Mucosa of gallbladder (tissue), 1 donor: ENCODE results near the gene KDM2A. TPM values are rescaled to one million over a fixed set of nuclear protein-coding genes. Genes with fewer than 3 reads are reported as not detected.

ENCODE experiments used
- DNase-seq: peaks from one replicate; pipeline ENCODE4 v3.0.0-alpha.2; 2020; ENCODE audit warnings: low spot score
- total RNA-seq: library from RNA; stranded (reverse); gene quantifications from one replicate; pipeline ENCODE4 v1.2.1, GENCODE V29; 2021
- donor health status: DM: no; HTN: no; CAD: no.

The KDM2A gene
- total RNA-seq, 1 donor from 2014 or later, result 76.9 TPM

GRCh38 chr11:67272327-67273259 is 153.5 kb downstream of the KDM2A start:
- no peak for DNase-seq

- no peak for DNase-seq
Measured at GRCh38 chr11:67273260-67273990, 154.4 kb downstream of the KDM2A start.

DNA sequence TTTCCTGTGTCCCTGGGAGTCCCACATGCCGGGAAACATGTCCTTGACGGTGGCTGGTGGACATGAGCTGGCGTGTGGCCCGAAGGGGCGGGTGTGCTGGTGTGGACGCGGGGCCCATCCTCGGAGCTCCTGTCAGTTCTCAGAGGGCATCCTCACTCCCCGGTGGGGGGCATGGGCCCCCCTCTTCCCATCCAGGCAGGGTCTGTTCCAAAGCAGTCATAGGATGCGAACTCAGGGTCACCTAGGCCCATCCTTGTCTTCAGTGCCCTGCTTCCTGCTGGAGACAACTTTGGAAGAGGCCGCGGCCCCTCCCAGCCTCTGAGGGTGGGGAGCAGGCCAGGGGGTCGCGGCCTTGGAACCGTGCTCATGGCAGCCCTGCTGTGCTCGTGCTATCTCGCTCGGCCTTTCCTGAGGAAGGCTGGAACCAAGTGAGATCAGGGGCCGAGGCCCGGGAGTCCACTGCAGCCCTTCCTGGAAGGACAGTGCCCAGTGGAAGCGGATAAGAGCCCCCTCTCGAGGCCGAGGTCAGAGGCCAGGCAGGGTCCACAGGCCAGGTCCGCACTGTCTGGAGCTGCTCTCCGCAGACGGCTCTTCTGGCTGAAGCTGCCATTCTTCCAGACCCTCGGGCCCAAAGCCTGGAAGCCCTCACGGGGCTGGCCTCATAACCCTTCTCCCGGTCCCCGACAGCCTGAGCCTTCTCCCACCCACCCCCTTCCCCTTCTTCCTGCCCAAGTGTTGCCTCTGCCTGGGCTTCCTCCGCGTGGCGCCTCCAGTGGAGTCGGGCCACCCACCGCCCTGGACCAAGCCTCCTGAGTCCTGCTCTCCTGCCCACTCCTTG is 155.9 kb downstream of the KDM2A start:
- DNase-seq, result no peak

DNA sequence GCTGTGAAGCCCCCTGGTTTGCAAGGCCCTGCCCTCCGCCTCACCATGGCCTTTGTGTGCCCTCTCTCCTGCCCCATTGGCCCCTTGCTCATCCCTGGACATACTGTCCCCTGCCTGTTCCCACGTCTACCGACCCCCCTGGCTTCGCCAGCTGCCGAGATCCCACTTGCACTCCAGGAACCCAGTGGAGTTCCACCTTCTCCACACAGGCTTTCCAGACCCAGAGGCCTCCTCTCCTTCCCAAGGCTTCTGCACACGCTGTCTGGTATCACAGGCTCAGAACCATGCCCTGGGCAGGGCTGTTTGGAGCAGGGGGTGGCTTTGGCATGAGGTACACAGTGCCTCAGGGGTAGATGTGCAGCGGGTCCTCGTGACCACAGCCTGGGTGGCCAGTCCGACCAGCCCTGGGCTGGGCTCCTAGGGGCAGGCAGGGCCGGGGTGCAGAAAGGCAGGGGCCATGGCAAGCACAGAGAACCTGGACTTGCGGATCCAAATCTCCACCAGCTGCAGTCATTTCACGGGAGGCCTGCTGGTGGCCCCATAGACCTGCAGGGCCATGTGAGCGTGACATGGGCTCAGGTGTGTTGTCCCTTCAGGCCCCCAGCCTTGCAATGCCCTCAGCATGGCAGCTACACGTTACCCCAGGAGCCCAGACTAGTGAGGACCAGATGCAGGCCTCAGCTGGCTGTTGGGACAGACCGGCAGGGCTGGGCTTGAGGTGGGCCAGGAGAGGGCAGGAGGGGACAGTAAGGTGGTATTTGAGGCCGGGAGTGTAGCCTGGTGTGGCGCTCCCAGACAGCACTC is 156.7 kb downstream of the KDM2A start:
- no peak for DNase-seq

DNA sequence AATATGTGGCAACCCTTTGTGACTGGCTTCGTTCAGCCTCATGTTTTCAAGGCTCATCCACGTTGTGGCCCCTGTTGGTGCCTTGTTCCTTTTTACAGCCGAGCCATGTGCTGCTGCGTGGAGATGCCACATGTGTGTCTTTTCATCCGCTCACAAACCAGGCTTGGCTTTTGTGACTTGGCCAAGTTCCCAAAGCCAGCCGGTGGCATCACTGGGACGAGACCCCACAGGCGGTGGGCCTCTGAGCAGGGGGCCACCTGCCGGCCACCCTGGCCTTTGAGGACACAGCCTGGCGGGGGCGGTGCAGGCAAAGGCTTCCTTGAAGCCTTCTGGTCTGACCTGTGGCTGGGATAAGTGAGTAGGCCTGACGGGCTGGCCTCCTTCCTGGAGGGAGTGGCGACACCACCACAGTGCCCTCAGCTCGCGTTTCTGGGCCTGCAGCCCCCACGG is 157.7 kb downstream of the KDM2A start:
- no peak for DNase-seq

DNA sequence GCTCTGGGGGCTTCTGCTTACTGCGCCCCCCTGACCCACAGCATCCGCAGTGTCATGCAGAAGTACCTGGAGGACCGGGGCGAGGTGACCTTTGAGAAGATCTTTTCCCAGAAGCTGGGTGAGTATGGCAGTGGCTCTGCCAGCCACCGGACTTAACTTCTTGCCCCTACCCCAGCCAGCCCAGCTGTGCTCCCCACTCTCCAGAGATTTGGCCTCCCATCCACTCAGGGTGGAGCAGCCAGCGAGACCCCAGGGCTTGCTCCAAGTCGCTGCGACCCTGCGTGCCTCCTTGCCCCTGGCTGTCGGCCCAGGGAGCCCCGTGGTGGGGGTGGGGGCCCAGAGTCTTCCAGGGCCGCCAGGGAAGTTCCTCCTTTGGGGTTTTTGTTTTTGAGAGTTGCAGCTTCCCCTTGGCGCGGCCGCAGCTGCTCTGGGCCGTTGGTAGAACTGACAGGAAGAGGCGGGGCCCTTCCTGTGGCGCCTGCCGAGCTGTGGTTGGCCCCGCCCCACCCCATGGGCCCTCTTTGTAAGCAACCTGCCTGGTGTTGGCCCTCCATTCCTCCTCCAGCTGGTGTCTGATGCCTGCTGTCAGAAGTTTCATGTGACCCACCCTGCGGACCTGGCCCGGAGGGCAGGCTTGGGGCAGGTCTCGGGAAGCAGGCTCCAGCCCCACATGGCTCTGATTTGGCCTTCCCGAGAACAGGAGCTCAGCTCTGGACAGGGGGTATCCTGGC is 158.3 kb downstream of the KDM2A start:
- peak; percentile 87 for DNase-seq

GRCh38 chr11:67278135-67278938 is 159.3 kb downstream of the KDM2A start:
- DNase-seq, result no peak

- no peak for DNase-seq
Measured at GRCh38 chr11:67278939-67279588, 160.0 kb downstream of the KDM2A start.

DNA sequence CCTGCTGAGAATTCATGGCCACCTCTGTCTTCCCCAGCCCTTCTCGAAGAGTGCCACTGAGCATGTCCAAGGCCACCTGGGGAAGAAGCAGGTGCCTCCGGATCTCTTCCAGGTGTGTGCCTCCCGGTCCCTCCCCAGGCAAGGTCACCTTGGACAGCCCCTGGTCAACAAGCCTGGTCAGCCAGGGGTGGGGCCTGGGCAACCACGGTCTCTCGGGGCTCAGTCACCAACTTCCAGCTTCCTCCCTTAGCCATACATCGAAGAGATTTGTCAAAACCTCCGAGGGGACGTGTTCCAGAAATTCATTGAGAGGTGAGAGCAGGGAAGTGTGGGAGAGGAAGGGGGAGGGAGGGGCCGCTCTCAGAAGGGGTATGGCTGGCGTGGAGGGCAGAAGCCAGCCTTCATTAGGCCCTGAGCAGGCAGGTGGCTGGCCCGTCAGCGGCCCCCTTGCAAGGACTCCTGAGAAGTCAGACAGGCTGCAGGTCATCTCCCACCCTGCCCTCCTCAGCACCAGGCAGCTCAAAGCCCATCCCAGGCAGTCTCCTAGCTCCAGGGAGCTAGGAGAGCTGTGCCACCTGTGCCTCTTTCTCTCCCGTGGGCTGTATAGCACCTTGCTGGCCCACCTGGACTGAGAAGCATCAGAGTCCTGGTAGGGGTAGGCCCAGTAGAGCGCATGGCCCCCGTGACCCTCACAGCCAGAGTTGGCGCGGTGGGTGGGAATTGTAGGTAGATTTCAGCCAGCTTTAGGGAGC is 160.7 kb downstream of the KDM2A start:
- no peak for DNase-seq

DNA sequence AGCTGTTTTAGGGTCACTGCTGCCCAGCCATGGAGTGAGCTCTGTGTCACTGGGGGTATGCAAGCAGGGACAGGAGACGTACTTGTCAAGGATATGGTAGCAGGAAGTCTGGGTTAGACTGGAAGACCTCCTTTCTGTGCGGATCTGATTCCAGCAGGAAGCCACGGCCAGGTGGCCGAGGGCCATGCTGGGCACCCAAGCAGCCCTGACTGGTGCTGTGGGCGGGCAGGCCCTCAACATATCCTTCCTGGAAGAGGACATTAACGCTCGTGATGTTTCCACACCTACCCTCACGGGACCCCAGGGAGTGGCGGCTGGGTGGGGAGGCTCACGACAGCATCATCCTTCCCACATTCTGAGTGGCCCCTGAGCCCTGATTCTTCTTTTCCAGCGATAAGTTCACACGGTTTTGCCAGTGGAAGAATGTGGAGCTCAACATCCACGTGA is 161.3 kb downstream of the KDM2A start:
- DNase-seq, result no peak

GRCh38 chr11:67280788-67281551 is 161.9 kb downstream of the KDM2A start:
- DNase-seq, result no peak

- DNase-seq, result no peak
Measured at GRCh38 chr11:67281552-67282150, 162.6 kb downstream of the KDM2A start.

GRCh38 chr11:67282155-67282875 is 163.3 kb downstream of the KDM2A start:
- no peak for DNase-seq

DNA sequence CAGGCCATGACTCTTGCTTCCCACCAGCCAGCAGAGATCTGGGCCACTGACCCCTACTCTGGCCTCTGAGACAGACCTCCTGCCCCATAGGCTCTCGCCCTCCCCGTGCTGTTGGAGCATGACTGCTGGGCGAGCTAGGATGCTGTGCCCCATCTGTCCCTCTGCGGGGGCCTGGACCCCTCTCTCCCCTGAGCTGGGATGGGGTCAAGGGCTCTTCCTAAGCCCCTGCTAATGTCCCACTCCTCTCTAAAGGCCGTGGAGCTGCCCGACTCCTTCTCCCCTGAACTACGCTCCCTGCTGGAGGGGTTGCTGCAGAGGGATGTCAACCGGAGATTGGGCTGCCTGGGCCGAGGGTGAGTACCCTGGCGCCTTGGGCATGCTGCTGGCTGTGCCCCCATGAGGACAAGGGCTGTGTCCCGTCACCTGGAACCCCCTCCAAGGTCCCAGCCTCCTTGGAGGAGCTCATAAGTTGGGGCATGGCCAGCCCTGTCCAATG is 163.9 kb downstream of the KDM2A start:
- DNase-seq, result no peak

DNA sequence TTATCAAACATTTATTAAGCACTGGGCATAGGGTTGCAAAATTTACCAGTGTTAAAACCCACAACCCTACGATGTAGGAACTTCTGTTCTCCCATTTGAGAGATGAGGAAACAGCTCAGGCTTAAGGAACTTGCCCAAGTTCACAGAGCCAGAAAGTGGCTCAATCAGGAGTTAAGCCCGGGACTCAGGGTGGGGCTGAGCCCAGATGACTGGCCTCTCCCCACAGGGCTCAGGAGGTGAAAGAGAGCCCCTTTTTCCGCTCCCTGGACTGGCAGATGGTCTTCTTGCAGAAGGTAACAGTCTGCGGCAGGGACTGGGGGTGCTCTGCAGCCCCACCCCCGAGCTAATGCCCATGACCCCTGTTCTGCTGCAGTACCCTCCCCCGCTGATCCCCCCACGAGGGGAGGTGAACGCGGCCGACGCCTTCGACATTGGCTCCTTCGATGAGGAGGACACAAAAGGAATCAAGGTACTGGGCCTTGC is 164.5 kb downstream of the KDM2A start:
- no peak for DNase-seq
